Right atrium auricular region (tissue), 2 donors: ENCODE data around the gene AFDN. TPM values are rescaled to one million over a fixed set of nuclear protein-coding genes. Genes with fewer than 3 reads are reported as not detected.

Experiments used
- DNase-seq: peaks from one replicate; pipeline ENCODE4 v3.0.0-alpha.2; 2019; ENCODE audit warnings: low spot score
- H3K27ac ChIP-seq, 2 donors: fragments of 200-600 bp; sonication (generic); 1 replicate in 1 of 2; 2 replicates in 1 of 2; pipeline ENCODE4 v1.5.1; 2016 to 2019
- H3K27me3 ChIP-seq, 2 donors: fragments of 200-600 bp; sonication (generic); one replicate each; pipeline versions ENCODE4 v1.5.1 to v1.6.0; 2017 to 2019
- H3K36me3 ChIP-seq: fragments of 200-600 bp; sonication (generic); one replicate; pipeline ENCODE4 v1.5.1; 2016
- H3K4me1 ChIP-seq, 2 donors: fragments of 200-600 bp; sonication (generic); one replicate each; pipeline versions ENCODE4 v1.5.1 to v1.6.0; 2017 to 2019
- H3K4me3 ChIP-seq, 2 donors: fragments of 200-600 bp; sonication (generic); 1 replicate in 1 of 2; 2 replicates in 1 of 2; pipeline ENCODE4 v1.5.1; 2017 to 2019; ENCODE audit warnings: mild to moderate bottlenecking in 1 of 2, moderate library complexity in 1 of 2
- H3K9me3 ChIP-seq, 2 donors: fragments of 200-600 bp; sonication (generic); one replicate each; pipeline ENCODE4 v1.5.1; 2019
- CTCF ChIP-seq, 2 donors: fragments of 200-600 bp; sonication (generic); IDR thresholded peaks; one replicate each; pipeline ENCODE4 v1.5.1; 2019; ENCODE audit warnings: antibody characterized with exemption in 2 of 2
- total RNA-seq, 2 donors: library from RNA; depleted of rRNA; stranded (reverse); fragments of >200 nt; gene quantifications; one replicate each; pipeline ENCODE4 v1.1.0, GENCODE V29; 2016

AFDN gene
- total RNA-seq, 2 donors from 2014 or later: 51.6 to 51.8 TPM

GRCh38 chr6:167848783-167849182 lies 22.1 kb downstream of the AFDN start:
- Histone ChIP-seq H3K27ac (no peak overlapping the region), H3K9me3 (no peaks in the 10 kb centered on the region), H3K27me3 (no peaks in the 10 kb centered on the region), H3K36me3 (no peaks in the 10 kb centered on the region), H3K4me1 (peaks cover 0 to 25% of the 10 kb centered on the region in 2 donors), H3K4me3 (no peak overlapping the region)
- TF ChIP-seq CTCF (IDR thresholded peaks at IDR 0.05): no peak
- no peak for DNase-seq

GRCh38 chr6:167849846-167850459 lies 23.2 kb downstream of the AFDN start:
- no peak overlapping the region for H3K4me3 ChIP-seq
- TF ChIP-seq CTCF (IDR thresholded peaks at IDR 0.05): no peak
- no peak for DNase-seq
- H3K36me3 ChIP-seq: no peaks in the 10 kb centered on the region
- no peaks in the 10 kb centered on the region for H3K27me3 ChIP-seq
- no peak overlapping the region for H3K27ac ChIP-seq
- peaks cover 0 to 25% of the 10 kb centered on the region in 2 donors for H3K4me1 ChIP-seq
- H3K9me3 ChIP-seq: no peaks in the 10 kb centered on the region

GRCh38 chr6:167850782-167851181 lies 24.1 kb downstream of the AFDN start:
- no peak for TF ChIP-seq CTCF (IDR thresholded peaks at IDR 0.05)
- H3K4me1 ChIP-seq: peaks cover 0 to 30% of the 10 kb centered on the region in 2 donors
- no peak overlapping the region for H3K4me3 ChIP-seq
- H3K27ac ChIP-seq: no peak overlapping the region
- H3K27me3 ChIP-seq: no peaks in the 10 kb centered on the region
- DNase-seq: no peak
- H3K9me3 ChIP-seq: no peaks in the 10 kb centered on the region
- H3K36me3 ChIP-seq: no peaks in the 10 kb centered on the region

- peaks cover 0 to 33% of the 10 kb centered on the region in 2 donors for H3K4me1 ChIP-seq
Observed at GRCh38 chr6:167851370-167851952, 24.8 kb downstream of the AFDN start.

GRCh38 chr6:167855825-167856425 lies 29.2 kb downstream of the AFDN start:
- no peak for TF ChIP-seq CTCF (IDR thresholded peaks at IDR 0.05)
- Histone ChIP-seq H3K36me3 (no peaks in the 10 kb centered on the region), H3K4me3 (no peak overlapping the region), H3K9me3 (no peaks in the 10 kb centered on the region), H3K27me3 (no peaks in the 10 kb centered on the region), H3K27ac (no peak overlapping the region), H3K4me1 (peaks cover 0 to 46% of the 10 kb centered on the region in 2 donors)
- no peak for DNase-seq

More at GRCh38 chr6:167851370-167851952, 24.8 kb downstream of the AFDN start:
- no peak for DNase-seq
- Histone ChIP-seq H3K9me3 (no peaks in the 10 kb centered on the region), H3K36me3 (no peaks in the 10 kb centered on the region), H3K27me3 (no peaks in the 10 kb centered on the region), H3K27ac (no peak overlapping the region), H3K4me3 (no peak overlapping the region)
- TF ChIP-seq CTCF (IDR thresholded peaks at IDR 0.05): no peak
